SK-N-SH (cell line): Measurements from ENCODE around the gene ABCA7. TPM values are rescaled to one million over a fixed set of nuclear protein-coding genes. Genes with fewer than 3 reads are reported as not detected.

Experiments used
- CTCF ChIA-PET: fragments of 300-600, 350-600 bp; formaldehyde crosslinking; extraction: SDS; loops from one replicate; lab custom pipeline; 2021; lab: Yijun Ruan, JAX
- POLR2A ChIA-PET: fragments of 350-600 bp; sonication (Branson Sonifier 250); formaldehyde crosslinking; extraction: SDS; loops from one replicate; lab custom pipeline; 2020; ENCODE audit warnings: antibody characterized with exemption, inconsistent platforms; lab: Yijun Ruan, JAX
- DNase-seq: peaks from one replicate; pipeline ENCODE4 v3.0.0; 2012
- H2AFZ ChIP-seq: fragments of 200-600 bp; sonication (generic); 2 replicates; pipeline ENCODE4 v1.8.1; 2016; ENCODE audit warnings: antibody characterized with exemption, mild to moderate bottlenecking, low read depth
- H3F3A ChIP-seq: fragments of 200-600 bp; sonication (generic); replicated peaks from 2 replicates; pipeline ENCODE3; 2016; ENCODE audit warnings: antibody characterized with exemption, mild to moderate bottlenecking; ENCODE audit not compliant: insufficient read depth
- H3K27ac ChIP-seq, 2 experiments: fragments of 200-500 bp in 1 of 2; fragments of 200-600 bp in 1 of 2; sonication (Bioruptor generic) in 1 of 2; sonication (generic), shearing (Covaris generic) in 1 of 2; 2 replicates each; pipeline versions ENCODE4 v1.5.1 to v1.6.1; 2014 to 2016; ENCODE audit warnings: low read depth in 2 of 2, inconsistent platforms in 1 of 2, low read length in 1 of 2, mild to moderate bottlenecking in 1 of 2, mixed read lengths in 1 of 2
- H3K27me3 ChIP-seq: fragments of 200-600 bp; sonication (generic), shearing (Covaris generic); 2 replicates; pipeline ENCODE4 v1.6.1; 2016; ENCODE audit warnings: mixed run types; ENCODE audit not compliant: insufficient read depth
- H3K36me3 ChIP-seq, 2 experiments: fragments of 200-500 bp in 1 of 2; fragments of 200-600 bp in 1 of 2; sonication (Bioruptor generic) in 1 of 2; sonication (generic) in 1 of 2; replicated peaks in 1 of 2; 2 replicates each; pipeline versions ENCODE3 to v1.5.1; 2014 to 2016; ENCODE audit warnings: low read length in 1 of 2, mild to moderate bottlenecking in 1 of 2; ENCODE audit not compliant: insufficient read depth in 2 of 2, control insufficient read depth in 1 of 2
- H3K4me1 ChIP-seq, 2 experiments: fragments of 200-500 bp in 1 of 2; fragments of 200-600 bp in 1 of 2; sonication (Bioruptor generic) in 1 of 2; sonication (generic), shearing (Covaris generic) in 1 of 2; 2 replicates each; pipeline versions ENCODE4 v1.5.1 to v1.6.1; 2014 to 2016; ENCODE audit warnings: low read depth in 1 of 2, low read length in 1 of 2, mixed run types in 1 of 2; ENCODE audit not compliant: insufficient read depth in 2 of 2, control insufficient read depth in 1 of 2
- H3K4me2 ChIP-seq: fragments of 200-600 bp; sonication (generic), shearing (Covaris generic); 2 replicates; pipeline ENCODE4 v1.6.1; 2017; ENCODE audit warnings: mixed run types
- H3K4me3 ChIP-seq, 2 experiments: fragments of 200-500 bp in 1 of 2; fragments of 200-600 bp in 1 of 2; sonication (Bioruptor generic) in 1 of 2; sonication (generic), shearing (Covaris generic) in 1 of 2; 2 replicates each; pipeline versions ENCODE4 v1.5.1 to v1.8.1; 2014 to 2016; ENCODE audit warnings: low read depth in 2 of 2, inconsistent platforms in 1 of 2, low read length in 1 of 2, mild to moderate bottlenecking in 1 of 2, mixed read lengths in 1 of 2, moderate library complexity in 1 of 2
- H3K79me2 ChIP-seq: fragments of 200-600 bp; sonication (generic); 2 replicates; pipeline ENCODE4 v1.8.1; 2017; ENCODE audit warnings: mild to moderate bottlenecking; ENCODE audit not compliant: insufficient read depth
- H3K9ac ChIP-seq: fragments of 200-600 bp; sonication (generic); 2 replicates; pipeline ENCODE4 v1.6.1; 2017; ENCODE audit warnings: mixed run types
- H3K9me2 ChIP-seq: fragments of 200-600 bp; sonication (generic); 2 replicates; pipeline ENCODE4 v1.6.1; 2017; ENCODE audit warnings: mixed run types
- H3K9me3 ChIP-seq: fragments of 200-600 bp; sonication (generic); 2 replicates; pipeline ENCODE4 v1.6.1; 2017; ENCODE audit warnings: mixed run types, mild to moderate bottlenecking, moderate library complexity
- H4K20me1 ChIP-seq: fragments of 200-600 bp; sonication (generic); 2 replicates; pipeline ENCODE4 v1.6.1; 2017; ENCODE audit warnings: mild to moderate bottlenecking, mixed run types; ENCODE audit not compliant: insufficient read depth
- CHD2 ChIP-seq: fragments of 150-350 bp; IDR thresholded peaks from 2 replicates; pipeline ENCODE4 v1.6.1; 2018; ENCODE audit warnings: low read length; ENCODE audit not compliant: partially characterized antibody
- CTCF ChIP-seq: fragments of 200-600 bp; sonication (generic); IDR thresholded peaks from 2 replicates; pipeline ENCODE4 v1.6.1; 2017; ENCODE audit warnings: antibody characterized with exemption, mild to moderate bottlenecking, moderate library complexity
- ELF1 ChIP-seq: IDR thresholded peaks from 2 replicates; pipeline ENCODE4 v1.4.0; 2012
- MEF2A ChIP-seq: IDR thresholded peaks from 2 replicates; pipeline ENCODE4 v1.4.0; 2012; ENCODE audit warnings: low read depth, borderline replicate concordance
- MXI1 ChIP-seq: IDR thresholded peaks from 2 replicates; pipeline ENCODE4 v1.6.1; 2012; ENCODE audit warnings: mild to moderate bottlenecking, low read depth, low read length, improper control_type of control experiment
- NFIC ChIP-seq: IDR thresholded peaks from 2 replicates; pipeline ENCODE4 v1.4.0; 2012; ENCODE audit warnings: borderline replicate concordance
- RCOR1 ChIP-seq: fragments of 150-350 bp; IDR thresholded peaks from 2 replicates; pipeline ENCODE4 v1.6.1; 2017; ENCODE audit warnings: antibody characterized with exemption, low read length
- REST ChIP-seq: IDR thresholded peaks from 2 replicates; pipeline ENCODE4 v1.6.1; 2012; ENCODE audit warnings: mild to moderate bottlenecking, low read depth, low read length, moderate library complexity
- SIN3A ChIP-seq: IDR thresholded peaks from 2 replicates; pipeline ENCODE4 v1.6.1; 2012; ENCODE audit warnings: low read depth, mild to moderate bottlenecking, low read length, moderate library complexity, borderline replicate concordance
- TAF1 ChIP-seq: IDR thresholded peaks from 2 replicates; pipeline ENCODE4 v1.6.1; 2012; ENCODE audit warnings: low read depth, mild to moderate bottlenecking, low read length, moderate library complexity, borderline replicate concordance
- TCF12 ChIP-seq: IDR thresholded peaks from 2 replicates; pipeline ENCODE4 v1.4.0; 2012
- YY1 ChIP-seq: IDR thresholded peaks from 2 replicates; pipeline ENCODE4 v1.4.0; 2012; ENCODE audit warnings: low read depth, mild to moderate bottlenecking
- WGBS: methylation state at CpG from one replicate; pipeline ENCODE4 v1.1.6; 2017; ENCODE audit warnings: low lambda C conversion rate; 5-methylcytosine and 5-hydroxymethylcytosine counted together
- polyA plus RNA-seq, 3 experiments: library from polyadenylated mRNA; depleted of rRNA; stranded (reverse); fragments of >200 nt; gene quantifications; 2 replicates each; pipeline ENCODE4 v1.2.3, GENCODE V29; 2012

ABCA7 gene
- polyA plus RNA-seq, 1 of the 3 experiments (the other 2 are of a cell fraction), result 7.8 TPM

GRCh38 chr19:1041272-1041834 lies 1.4 kb downstream of the ABCA7 start:
- Histone ChIP-seq H3K27me3 (no peaks in the 10 kb centered on the region), H3K4me2 (peak overlapping the region; percentile 96), H4K20me1 (peaks cover 18% of the 10 kb centered on the region), H3K4me1 (peaks cover 0 to 31% of the 10 kb centered on the region in 2 experiments; a peak in 2 of 4 replicates), H3K9me2 (no peaks in the 10 kb centered on the region), H3F3A (peaks cover 30% of the 10 kb centered on the region), H3K27ac (no peak overlapping the region), H2AFZ (no peak overlapping the region), H3K36me3 (peaks cover 8% of the 10 kb centered on the region in 2 experiments), H3K4me3 (peak overlapping the region; percentile 47 to 67; a peak in 3 of 4 replicates), H3K79me2 (no peaks in the 10 kb centered on the region), H3K9me3 (no peaks in the 10 kb centered on the region)
- whole genome bisulfite sequencing, result 15% methylated on average over 9 of the region's 26 CpGs
- POLR2A ChIA-PET, result interaction anchor here (0.8 to 1.2 kb wide), 3 partner anchors 14 to 63 kb away, joined by 3 to 4 read pairs (median 3); partner anchors contain the start of gene GPX4
- CTCF ChIA-PET, result interaction anchor here (0.8 to 1.8 kb wide), 8 partner anchors 13 to 203 kb away, joined by 3 to 6 read pairs (median 3); no protein-coding TSS in a partner anchor
- TF ChIP-seq CHD2 (no peak), MXI1 (no peak), MEF2A (no peak), YY1 (no peak), NFIC (no peak), ELF1 (no peak), REST (no peak), SIN3A (no peak), CTCF (no peak), TCF12 (no peak), TAF1 (no peak), RCOR1 (no peak)
- TF ChIP-seq, all 33 proteins: peak for 0
- no peak for DNase-seq
- H3K9ac ChIP-seq, result no peak overlapping the region
